Spleen (tissue), 7 donors: ENCODE data around the gene SLIRP.
"Not testable (repeated sequence)": the region's sequence is repeated elsewhere in the genome, so short reads cannot be mapped to it uniquely, and the experiment has no call there.

Source experiments
- POLR2A ChIP-seq, 3 donors: fragments of 450-650 bp; IDR thresholded peaks; one replicate each; pipeline ENCODE4 v1.5.1; 2017; ENCODE audit warnings: antibody characterized with exemption in 3 of 3, mild to moderate bottlenecking in 1 of 3
- POLR2AphosphoS5 ChIP-seq, 3 donors: sonication (generic); formaldehyde crosslinking; IDR thresholded peaks; one replicate each; pipeline ENCODE4 v1.5.1; 2017; ENCODE audit warnings: antibody characterized with exemption in 3 of 3
- TF ChIP-seq, protein P1 (sequence below), 11 experiments: fragments of 200-600 bp in 7 of 11; fragments of 450-650 bp in 4 of 11; sonication (generic) in 4 of 11; IDR thresholded peaks in 8 of 11; conservative IDR thresholded peaks in 3 of 11; 1 replicate in 7 of 11; 2 replicates in 4 of 11; pipeline versions ENCODE4 v1.4.0 to v1.8.0; 2016 to 2021; ENCODE audit warnings: antibody characterized with exemption in 11 of 11, inconsistent platforms in 4 of 11, mild to moderate bottlenecking in 1 of 11
- donor health status: DM: no; HTN: no; CAD: no; lungs with moderate emphysema.
- donor health status: DM: no; HTN: no; CAD: no.
- donor health status: DM: no; HTN: no; CAD: no.

DNA sequence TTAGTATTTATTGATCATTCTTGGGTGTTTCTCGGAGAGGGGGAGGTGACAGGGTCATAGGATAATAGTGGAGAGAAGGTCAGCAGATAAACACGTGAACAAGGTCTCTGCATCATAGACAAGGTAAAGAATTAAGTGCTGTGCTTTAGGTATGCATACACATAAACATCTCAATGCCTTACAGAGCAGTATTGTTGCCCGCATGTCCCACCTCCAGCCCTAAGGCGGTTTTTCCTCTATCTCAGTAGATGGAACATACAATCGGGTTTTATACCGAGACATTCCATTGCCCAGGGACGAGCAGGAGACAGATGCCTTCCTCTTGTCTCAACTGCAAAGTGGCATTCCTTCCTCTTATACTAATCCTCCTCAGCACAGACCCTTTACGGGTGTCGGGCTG lies 46.3 kb upstream of the SLIRP start:
- TF ChIP-seq POLR2AphosphoS5, POLR2A (IDR thresholded peaks at IDR 0.05): not testable (repeated sequence)
- TF ChIP-seq, protein P1, sequence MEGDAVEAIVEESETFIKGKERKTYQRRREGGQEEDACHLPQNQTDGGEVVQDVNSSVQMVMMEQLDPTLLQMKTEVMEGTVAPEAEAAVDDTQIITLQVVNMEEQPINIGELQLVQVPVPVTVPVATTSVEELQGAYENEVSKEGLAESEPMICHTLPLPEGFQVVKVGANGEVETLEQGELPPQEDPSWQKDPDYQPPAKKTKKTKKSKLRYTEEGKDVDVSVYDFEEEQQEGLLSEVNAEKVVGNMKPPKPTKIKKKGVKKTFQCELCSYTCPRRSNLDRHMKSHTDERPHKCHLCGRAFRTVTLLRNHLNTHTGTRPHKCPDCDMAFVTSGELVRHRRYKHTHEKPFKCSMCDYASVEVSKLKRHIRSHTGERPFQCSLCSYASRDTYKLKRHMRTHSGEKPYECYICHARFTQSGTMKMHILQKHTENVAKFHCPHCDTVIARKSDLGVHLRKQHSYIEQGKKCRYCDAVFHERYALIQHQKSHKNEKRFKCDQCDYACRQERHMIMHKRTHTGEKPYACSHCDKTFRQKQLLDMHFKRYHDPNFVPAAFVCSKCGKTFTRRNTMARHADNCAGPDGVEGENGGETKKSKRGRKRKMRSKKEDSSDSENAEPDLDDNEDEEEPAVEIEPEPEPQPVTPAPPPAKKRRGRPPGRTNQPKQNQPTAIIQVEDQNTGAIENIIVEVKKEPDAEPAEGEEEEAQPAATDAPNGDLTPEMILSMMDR (IDR thresholded peaks at IDR 0.05 in 8 of 11, conservative IDR thresholded peaks at IDR 0.05 in 3 of 11) = not testable (repeated sequence)
